Neural progenitor cell (in vitro differentiated cells): Measurements from ENCODE around the gene QPCTL. TPM values are rescaled to one million over a fixed set of nuclear protein-coding genes. Genes with fewer than 3 reads are reported as not detected.
A peak's percentile ranks its signal among the peaks of the same experiment; 100 is the strongest.

Experiments used
- DNase-seq: peaks from one replicate; pipeline ENCODE4 v3.0.0-alpha.2; 2016; ENCODE audit warnings: low spot score
- H2AFZ ChIP-seq: fragments of 200-600 bp; sonication (generic); replicated peaks from 2 replicates; pipeline ENCODE4 v1.6.1; 2016; ENCODE audit warnings: antibody characterized with exemption
- H3F3A ChIP-seq: fragments of 200-600 bp; sonication (generic); 2 replicates; pipeline ENCODE4 v1.6.1; 2016; ENCODE audit warnings: antibody characterized with exemption, low read depth
- H3K27ac ChIP-seq: fragments of 200-600 bp; sonication (generic); 2 replicates; pipeline ENCODE4 v1.5.1; 2016; ENCODE audit warnings: mild to moderate bottlenecking
- H3K27me3 ChIP-seq: fragments of 200-600 bp; sonication (generic); 2 replicates; pipeline ENCODE4 v1.6.1; 2016; ENCODE audit warnings: mild to moderate bottlenecking, moderate library complexity
- H3K36me3 ChIP-seq: fragments of 200-600 bp; sonication (generic); 2 replicates; pipeline ENCODE4 v1.5.1; 2016
- H3K4me1 ChIP-seq: fragments of 200-600 bp; sonication (generic); 2 replicates; pipeline ENCODE4 v1.6.1; 2016; ENCODE audit warnings: mixed run types
- H3K4me2 ChIP-seq: fragments of 200-600 bp; sonication (generic); 2 replicates; pipeline ENCODE4 v1.6.1; 2016
- H3K4me3 ChIP-seq: fragments of 200-600 bp; sonication (generic); 2 replicates; pipeline ENCODE4 v1.5.1; 2016
- H3K79me2 ChIP-seq: fragments of 200-600 bp; sonication (generic); 2 replicates; pipeline ENCODE4 v1.6.1; 2016; ENCODE audit warnings: low read depth
- H3K9ac ChIP-seq: fragments of 200-600 bp; sonication (generic); 2 replicates; pipeline ENCODE4 v1.6.1; 2016
- H3K9me3 ChIP-seq: fragments of 200-600 bp; sonication (generic); 2 replicates; pipeline ENCODE4 v1.5.1; 2016; ENCODE audit warnings: low read depth
- H4K20me1 ChIP-seq: fragments of 200-600 bp; sonication (generic); 2 replicates; pipeline ENCODE4 v1.6.1; 2016; ENCODE audit warnings: low read depth
- H3K27ac Mint-ChIP-seq: 3 replicates; pipeline ENCODE4 v1.8.0; 2021; ENCODE audit warnings: mixed read lengths
- H3K27me3 Mint-ChIP-seq: 2 replicates; pipeline ENCODE4 v1.8.0; 2022; ENCODE audit warnings: low read depth, mild to moderate bottlenecking, inconsistent platforms, moderate library complexity, mixed read lengths; ENCODE audit not compliant: insufficient read depth
- H3K36me3 Mint-ChIP-seq: 3 replicates; pipeline ENCODE4 v1.8.0; 2021; ENCODE audit warnings: mixed read lengths
- H3K4me1 Mint-ChIP-seq: 3 replicates; pipeline ENCODE4 v1.8.0; 2021; ENCODE audit warnings: mixed read lengths
- H3K4me3 Mint-ChIP-seq: 3 replicates; pipeline ENCODE4 v1.8.0; 2021; ENCODE audit warnings: mild to moderate bottlenecking, moderate library complexity, mixed read lengths
- H3K9me3 Mint-ChIP-seq: 3 replicates; pipeline ENCODE4 v1.8.0; 2020; ENCODE audit warnings: mixed read lengths
- EZH2 ChIP-seq: fragments of 200-600 bp; sonication (generic); IDR thresholded peaks from 2 replicates; pipeline ENCODE4 v1.6.1; 2017; ENCODE audit warnings: antibody characterized with exemption, mild to moderate bottlenecking, moderate library complexity
- EZH2phosphoT487 ChIP-seq: fragments of 200-600 bp; sonication (generic); IDR thresholded peaks from 2 replicates; pipeline ENCODE4 v1.6.1; 2017; ENCODE audit warnings: antibody characterized with exemption
- total RNA-seq: library from RNA; depleted of rRNA; stranded (reverse); fragments of >200 nt; gene quantifications from 2 replicates; pipeline ENCODE4 v1.2.3, GENCODE V29; 2015; ENCODE audit warnings: low replicate concordance
- TF ChIP-seq, protein P1 (sequence below): fragments of 200-600 bp; sonication (generic); IDR thresholded peaks from 2 replicates; pipeline ENCODE4 v1.5.1; 2017; ENCODE audit warnings: antibody characterized with exemption, mild to moderate bottlenecking

The QPCTL gene
- total RNA-seq, 1 donor from 2014 or later: 4.5 TPM

DNA sequence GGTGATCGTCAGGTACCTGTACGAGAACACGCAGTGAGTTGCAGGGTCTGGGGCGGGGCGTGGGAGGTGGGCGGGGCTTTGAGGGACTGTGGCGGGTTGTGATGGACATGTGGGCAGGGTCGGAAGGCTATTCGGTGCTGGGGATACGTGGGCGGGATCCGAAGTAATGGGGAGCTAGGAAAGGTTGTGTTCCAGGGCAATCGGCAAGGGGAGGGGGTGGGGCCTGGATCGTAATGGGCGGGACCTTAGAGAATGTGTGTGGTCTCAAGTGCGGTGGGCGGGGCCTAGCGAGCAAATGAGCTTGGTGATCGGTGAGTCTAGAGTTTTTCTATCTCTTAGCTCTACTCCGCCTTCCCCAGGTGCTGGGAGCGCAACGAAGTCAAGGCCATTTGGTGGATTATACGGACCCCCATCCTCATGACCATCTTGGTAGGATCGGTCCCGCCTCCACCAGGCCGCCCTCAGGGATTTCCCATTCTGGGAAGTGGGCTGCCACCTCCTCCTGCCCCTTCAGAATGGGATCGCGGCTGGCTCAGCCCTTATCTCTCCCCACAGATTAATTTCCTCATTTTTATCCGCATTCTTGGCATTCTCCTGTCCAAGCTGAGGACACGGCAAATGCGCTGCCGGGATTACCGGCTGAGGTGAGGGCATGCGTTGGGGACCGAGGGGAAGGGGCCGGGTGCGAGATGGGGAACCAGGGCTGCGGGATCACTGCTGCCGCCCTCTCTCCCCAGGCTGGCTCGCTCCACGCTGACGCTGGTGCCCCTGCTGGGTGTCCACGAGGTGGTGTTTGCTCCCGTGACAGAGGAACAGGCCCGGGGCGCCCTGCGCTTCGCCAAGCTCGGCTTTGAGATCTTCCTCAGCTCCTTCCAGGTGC is 14.9 kb upstream of the QPCTL start:
- H3F3A ChIP-seq: peaks cover 20% of the 10 kb centered on the region
- peaks cover 7% of the 10 kb centered on the region for H4K20me1 ChIP-seq
- H3K4me1 ChIP-seq: peaks cover 6% of the 10 kb centered on the region
- Mint-ChIP-seq H3K36me3 (no peaks in the 10 kb centered on the region), H3K9me3 (no peaks in the 10 kb centered on the region), H3K27me3 (peaks cover 27% of the 10 kb centered on the region), H3K4me3 (peak overlapping the region; percentile 78), H3K27ac (no peak overlapping the region), H3K4me1 (peaks cover 10% of the 10 kb centered on the region)
- DNase-seq: peak; percentile 94
- no peaks in the 10 kb centered on the region for H3K36me3 ChIP-seq
- TF ChIP-seq, protein P1, sequence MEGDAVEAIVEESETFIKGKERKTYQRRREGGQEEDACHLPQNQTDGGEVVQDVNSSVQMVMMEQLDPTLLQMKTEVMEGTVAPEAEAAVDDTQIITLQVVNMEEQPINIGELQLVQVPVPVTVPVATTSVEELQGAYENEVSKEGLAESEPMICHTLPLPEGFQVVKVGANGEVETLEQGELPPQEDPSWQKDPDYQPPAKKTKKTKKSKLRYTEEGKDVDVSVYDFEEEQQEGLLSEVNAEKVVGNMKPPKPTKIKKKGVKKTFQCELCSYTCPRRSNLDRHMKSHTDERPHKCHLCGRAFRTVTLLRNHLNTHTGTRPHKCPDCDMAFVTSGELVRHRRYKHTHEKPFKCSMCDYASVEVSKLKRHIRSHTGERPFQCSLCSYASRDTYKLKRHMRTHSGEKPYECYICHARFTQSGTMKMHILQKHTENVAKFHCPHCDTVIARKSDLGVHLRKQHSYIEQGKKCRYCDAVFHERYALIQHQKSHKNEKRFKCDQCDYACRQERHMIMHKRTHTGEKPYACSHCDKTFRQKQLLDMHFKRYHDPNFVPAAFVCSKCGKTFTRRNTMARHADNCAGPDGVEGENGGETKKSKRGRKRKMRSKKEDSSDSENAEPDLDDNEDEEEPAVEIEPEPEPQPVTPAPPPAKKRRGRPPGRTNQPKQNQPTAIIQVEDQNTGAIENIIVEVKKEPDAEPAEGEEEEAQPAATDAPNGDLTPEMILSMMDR: no peak
- TF ChIP-seq EZH2: peak; percentile 73
- no peak overlapping the region for H2AFZ ChIP-seq
- H3K79me2 ChIP-seq: no peaks in the 10 kb centered on the region
- no peak overlapping the region for H3K9ac ChIP-seq
- no peaks in the 10 kb centered on the region for H3K9me3 ChIP-seq
- H3K4me3 ChIP-seq: peak overlapping the region; percentile 45
- H3K27me3 ChIP-seq: peaks cover 93% of the 10 kb centered on the region
- peak overlapping the region; percentile 77 for H3K4me2 ChIP-seq
- no peak overlapping the region for H3K27ac ChIP-seq

GRCh38 chr19:45681391-45682015 is 11.0 kb upstream of the QPCTL start:
- H3K27me3 ChIP-seq: peaks cover 56% of the 10 kb centered on the region
- H3K79me2 ChIP-seq: no peaks in the 10 kb centered on the region
- peak overlapping the region; percentile 83 for H3K4me2 ChIP-seq
- peak; percentile 85 for DNase-seq
- Mint-ChIP-seq H3K27me3 (peaks cover 20% of the 10 kb centered on the region), H3K4me1 (peaks cover 10% of the 10 kb centered on the region), H3K4me3 (peak overlapping the region; percentile 82), H3K36me3 (peaks cover 1% of the 10 kb centered on the region), H3K27ac (no peak overlapping the region), H3K9me3 (no peaks in the 10 kb centered on the region)
- H3K9ac ChIP-seq: no peak overlapping the region
- no peak for TF ChIP-seq EZH2
- TF ChIP-seq, protein P1: peak; percentile 93
- peak overlapping the region; percentile 78 for H2AFZ ChIP-seq
- no peaks in the 10 kb centered on the region for H3K9me3 ChIP-seq
- H3K36me3 ChIP-seq: no peaks in the 10 kb centered on the region
- H3K27ac ChIP-seq: no peak overlapping the region
- peaks cover 7% of the 10 kb centered on the region for H4K20me1 ChIP-seq
- peaks cover 20% of the 10 kb centered on the region for H3F3A ChIP-seq
- H3K4me1 ChIP-seq: peaks cover 6% of the 10 kb centered on the region
- peak overlapping the region; percentile 51 for H3K4me3 ChIP-seq

DNA sequence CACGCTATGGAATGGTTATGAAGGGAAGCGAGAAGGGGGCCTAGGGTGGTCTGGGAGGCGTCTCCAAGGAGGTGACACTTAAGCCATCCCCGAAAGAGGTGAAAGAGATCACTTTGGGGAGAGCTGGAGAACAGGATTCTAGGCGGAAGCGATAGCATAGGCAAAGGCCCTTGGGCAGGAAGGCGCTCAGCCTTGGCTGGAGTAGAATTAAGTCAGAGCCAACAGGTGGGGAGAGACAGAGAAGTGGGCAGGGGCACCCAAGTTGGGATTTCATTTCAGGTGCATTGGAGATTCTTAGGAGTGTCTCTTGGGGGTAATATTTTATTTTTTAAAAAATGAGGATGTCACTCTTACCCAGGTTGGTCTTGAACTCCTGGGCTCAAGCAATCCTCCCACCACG is 10.3 kb upstream of the QPCTL start:
- Histone ChIP-seq H3K4me3 (peak overlapping the region; percentile 51), H4K20me1 (peaks cover 7% of the 10 kb centered on the region), H3K4me2 (peak overlapping the region; percentile 83), H3K4me1 (peaks cover 6% of the 10 kb centered on the region), H3K9me3 (no peaks in the 10 kb centered on the region), H3K9ac (no peak overlapping the region), H3K27me3 (peaks cover 50% of the 10 kb centered on the region), H3K79me2 (no peaks in the 10 kb centered on the region), H3K27ac (no peak overlapping the region), H3F3A (peaks cover 17% of the 10 kb centered on the region), H3K36me3 (no peaks in the 10 kb centered on the region), H2AFZ (no peak overlapping the region)
- Mint-ChIP-seq H3K9me3 (no peaks in the 10 kb centered on the region), H3K36me3 (peaks cover 4% of the 10 kb centered on the region), H3K4me3 (peak overlapping the region; percentile 3), H3K4me1 (peaks cover 7% of the 10 kb centered on the region), H3K27me3 (peaks cover 17% of the 10 kb centered on the region), H3K27ac (no peak overlapping the region)
- DNase-seq: no peak
- TF ChIP-seq, protein P1: no peak
- TF ChIP-seq EZH2 (no peak), EZH2phosphoT487 (no peak)
